PC-9 (cell line): ENCODE data around the gene GIMAP5. TPM values are rescaled to one million over a fixed set of nuclear protein-coding genes. Genes with fewer than 3 reads are reported as not detected.

Experiments
- BruUV-seq: library from RNA; stranded (reverse); fragments of 400-500 nt; replicated peaks from 2 replicates; lab custom pipeline; 2021; lab: Mats Ljungman, UMichigan
- CTCF ChIA-PET: fragments of 300-600 bp; sonication (Branson Sonifier 250); formaldehyde crosslinking; loops from one replicate; lab custom pipeline; 2022; ENCODE audit warnings: antibody characterized with exemption; lab: Charles Lee
- POLR2A ChIA-PET: fragments of 300-600 bp; sonication (Branson Sonifier 250); formaldehyde crosslinking; loops from one replicate; lab custom pipeline; 2022; ENCODE audit warnings: antibody characterized with exemption; ENCODE audit not compliant: unreplicated experiment; lab: Charles Lee
- DNase-seq, 2 experiments: peaks; one replicate each; pipeline versions ENCODE4 v3.0.0 to v3.0.0-alpha.2; 2015 to 2022; ENCODE audit warnings: mixed read lengths in 1 of 2
- H2AFZ ChIP-seq: fragments of 200-600 bp; sonication (generic); 2 replicates; pipeline ENCODE4 v1.8.1; 2017; ENCODE audit warnings: antibody characterized with exemption
- H3F3A ChIP-seq: fragments of 200-600 bp; sonication (generic); 2 replicates; pipeline ENCODE4 v1.8.1; 2017; ENCODE audit warnings: antibody characterized with exemption, mild to moderate bottlenecking, low read depth; ENCODE audit not compliant: insufficient read depth
- H3K27ac ChIP-seq: fragments of 200-600 bp; sonication (generic); 2 replicates; pipeline ENCODE4 v1.6.1; 2016; ENCODE audit warnings: mixed run types
- H3K27me3 ChIP-seq: fragments of 200-600 bp; sonication (generic); 2 replicates; pipeline ENCODE4 v1.6.1; 2016; ENCODE audit warnings: low read depth, mixed run types; ENCODE audit not compliant: insufficient read depth
- H3K36me3 ChIP-seq: fragments of 200-600 bp; sonication (generic); 2 replicates; pipeline ENCODE4 v1.6.1; 2016; ENCODE audit warnings: low read depth, mixed run types
- H3K4me1 ChIP-seq: fragments of 200-600 bp; sonication (generic); replicated peaks from 2 replicates; pipeline ENCODE4 v1.6.1; 2016; ENCODE audit warnings: mixed run types; ENCODE audit not compliant: insufficient read depth
- H3K4me2 ChIP-seq: fragments of 200-600 bp; sonication (generic); 2 replicates; pipeline ENCODE4 v1.6.1; 2017; ENCODE audit warnings: mixed run types
- H3K4me3 ChIP-seq: fragments of 200-600 bp; sonication (generic); 2 replicates; pipeline ENCODE4 v1.6.1; 2016; ENCODE audit warnings: mixed run types
- H3K79me2 ChIP-seq: fragments of 200-600 bp; sonication (generic); 2 replicates; pipeline ENCODE4 v1.6.1; 2017; ENCODE audit warnings: low read depth, mixed run types
- H3K9me2 ChIP-seq: fragments of 200-600 bp; sonication (generic); 2 replicates; pipeline ENCODE4 v1.8.1; 2017; ENCODE audit warnings: mild to moderate bottlenecking; ENCODE audit not compliant: insufficient read depth
- H3K9me3 ChIP-seq: fragments of 200-600 bp; sonication (generic); 2 replicates; pipeline ENCODE4 v1.8.1; 2016; ENCODE audit warnings: low read depth; ENCODE audit not compliant: insufficient read depth
- H4K20me1 ChIP-seq: fragments of 200-600 bp; sonication (generic); 2 replicates; pipeline ENCODE4 v1.8.1; 2017; ENCODE audit not compliant: insufficient read depth
- EZH2 ChIP-seq: fragments of 200-600 bp; sonication (generic); IDR thresholded peaks from 2 replicates; pipeline ENCODE4 v1.8.0; 2017; ENCODE audit warnings: antibody characterized with exemption, low read depth
- intact Hi-C: fragments of 100-400 bp; cut with micrococcal nuclease; formaldehyde crosslinking; loops from one replicate; pipeline ENCODE4 v1.10.0; 2022; ENCODE audit not compliant: unreplicated experiment
- total RNA-seq: library from RNA; stranded (reverse); gene quantifications from 2 replicates; pipeline ENCODE4 v1.2.3, GENCODE V29; 2021
- TF ChIP-seq, protein P1 (sequence below): fragments of 200-600 bp; sonication (generic); conservative IDR thresholded peaks from 2 replicates; pipeline ENCODE4 v1.6.1; 2017; ENCODE audit warnings: mixed run types, antibody characterized with exemption, mild to moderate bottlenecking, moderate library complexity

Gene GIMAP5
- total RNA-seq, 1 experiment from 2014 or later = not detected

DNA sequence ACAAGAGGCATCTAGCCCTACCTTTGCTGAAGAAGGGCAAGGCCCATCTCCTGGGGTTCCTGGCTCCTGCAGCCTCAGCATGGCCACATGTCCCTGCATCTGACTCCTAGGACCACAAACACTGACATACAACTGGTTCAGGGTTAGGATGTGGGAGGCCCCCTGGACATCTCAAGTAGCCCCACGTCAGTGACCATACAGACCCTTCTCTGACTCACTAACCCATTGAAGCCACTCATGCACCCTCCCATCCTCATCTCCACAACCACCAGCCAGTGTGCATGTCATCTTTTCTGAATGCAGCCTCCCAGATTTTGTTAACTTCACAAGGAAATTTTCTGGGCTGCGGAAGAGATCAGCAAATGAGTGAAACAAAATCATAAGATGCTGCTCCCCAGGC, 44.7 kb downstream of the GIMAP5 start:
- POLR2A ChIA-PET = no interaction called here
- intact Hi-C loops = loop anchor here (5.0 kb wide), 1 partner anchor 95 kb away; no protein-coding TSS in a partner anchor
- H3K9me2 ChIP-seq = no peaks in the 10 kb centered on the region
- H3F3A ChIP-seq = no peaks in the 10 kb centered on the region
- no peaks in the 10 kb centered on the region for H3K36me3 ChIP-seq
- no peaks in the 10 kb centered on the region for H3K79me2 ChIP-seq
- no peaks in the 10 kb centered on the region for H3K4me1 ChIP-seq
- no peak overlapping the region for H3K4me2 ChIP-seq
- CTCF ChIA-PET = no interaction called here
- no peaks in the 10 kb centered on the region for H3K9me3 ChIP-seq
- no peaks in the 10 kb centered on the region for H4K20me1 ChIP-seq
- no peak for DNase-seq
- H3K27ac ChIP-seq = no peak overlapping the region
- H3K27me3 ChIP-seq = peaks cover 56% of the 10 kb centered on the region
- no peak overlapping the region for H3K4me3 ChIP-seq
- H2AFZ ChIP-seq = no peak overlapping the region
- TF ChIP-seq, protein P1, sequence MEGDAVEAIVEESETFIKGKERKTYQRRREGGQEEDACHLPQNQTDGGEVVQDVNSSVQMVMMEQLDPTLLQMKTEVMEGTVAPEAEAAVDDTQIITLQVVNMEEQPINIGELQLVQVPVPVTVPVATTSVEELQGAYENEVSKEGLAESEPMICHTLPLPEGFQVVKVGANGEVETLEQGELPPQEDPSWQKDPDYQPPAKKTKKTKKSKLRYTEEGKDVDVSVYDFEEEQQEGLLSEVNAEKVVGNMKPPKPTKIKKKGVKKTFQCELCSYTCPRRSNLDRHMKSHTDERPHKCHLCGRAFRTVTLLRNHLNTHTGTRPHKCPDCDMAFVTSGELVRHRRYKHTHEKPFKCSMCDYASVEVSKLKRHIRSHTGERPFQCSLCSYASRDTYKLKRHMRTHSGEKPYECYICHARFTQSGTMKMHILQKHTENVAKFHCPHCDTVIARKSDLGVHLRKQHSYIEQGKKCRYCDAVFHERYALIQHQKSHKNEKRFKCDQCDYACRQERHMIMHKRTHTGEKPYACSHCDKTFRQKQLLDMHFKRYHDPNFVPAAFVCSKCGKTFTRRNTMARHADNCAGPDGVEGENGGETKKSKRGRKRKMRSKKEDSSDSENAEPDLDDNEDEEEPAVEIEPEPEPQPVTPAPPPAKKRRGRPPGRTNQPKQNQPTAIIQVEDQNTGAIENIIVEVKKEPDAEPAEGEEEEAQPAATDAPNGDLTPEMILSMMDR = no peak
- TF ChIP-seq EZH2 = no peak
- BruUV-seq = no TSS peak

DNA sequence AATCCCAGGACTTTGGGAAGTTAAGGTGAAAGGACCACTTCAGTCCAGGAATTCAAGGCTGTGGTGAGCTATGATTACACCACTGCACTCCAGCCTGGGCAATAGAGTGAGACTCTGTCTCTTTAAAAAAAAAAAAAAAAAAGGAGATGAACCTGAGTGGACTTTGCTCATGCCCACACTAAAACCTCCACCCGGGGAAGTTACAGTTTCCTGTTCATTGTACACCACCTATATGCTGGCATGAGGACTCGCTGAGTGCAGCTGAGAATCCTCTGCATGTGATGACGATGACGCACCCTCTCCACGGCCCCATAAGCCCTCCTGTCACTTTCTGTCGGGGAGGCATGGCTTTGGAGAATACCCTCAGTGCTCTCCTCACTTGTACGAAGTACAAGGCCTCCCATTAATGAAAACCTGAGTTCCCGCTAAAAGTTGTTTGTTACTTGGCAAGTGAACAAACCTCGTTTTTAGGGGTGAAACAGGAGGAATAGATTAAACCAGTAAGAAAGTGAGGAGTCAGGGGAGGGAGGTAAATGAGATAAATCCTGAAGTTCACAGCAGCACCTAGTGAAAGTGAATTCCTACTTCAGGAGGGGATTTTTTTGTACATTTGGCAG, 47.0 kb downstream of the GIMAP5 start:
- DNase-seq = no peak
- ChIA-PET POLR2A (no interaction called here), CTCF (interaction anchor here (0.6 kb wide), 1 partner anchor 240 kb away, joined by 14 read pairs; the partner anchor contains the start of gene ATG9B)
- Histone ChIP-seq H3F3A (no peaks in the 10 kb centered on the region), H3K9me3 (no peaks in the 10 kb centered on the region), H3K79me2 (no peaks in the 10 kb centered on the region), H3K27ac (no peak overlapping the region), H3K27me3 (peaks cover 76% of the 10 kb centered on the region), H4K20me1 (no peaks in the 10 kb centered on the region), H2AFZ (no peak overlapping the region), H3K9me2 (no peaks in the 10 kb centered on the region), H3K4me3 (no peak overlapping the region), H3K4me1 (no peaks in the 10 kb centered on the region), H3K4me2 (no peak overlapping the region), H3K36me3 (no peaks in the 10 kb centered on the region)
- no TSS peak for BruUV-seq
- TF ChIP-seq EZH2 = no peak
- TF ChIP-seq, protein P1 = no peak
- intact Hi-C loops = loop anchor here (5.0 kb wide), 1 partner anchor 93 kb away; no protein-coding TSS in a partner anchor

GRCh38 chr7:150784954-150785353, 47.7 kb downstream of the GIMAP5 start:
- Histone ChIP-seq H3K9me3 (no peaks in the 10 kb centered on the region), H3K79me2 (no peaks in the 10 kb centered on the region), H3K9me2 (no peaks in the 10 kb centered on the region), H3K4me2 (no peak overlapping the region), H3F3A (no peaks in the 10 kb centered on the region), H3K27ac (no peak overlapping the region), H3K4me1 (no peaks in the 10 kb centered on the region), H3K36me3 (no peaks in the 10 kb centered on the region), H2AFZ (no peak overlapping the region), H3K4me3 (no peak overlapping the region), H3K27me3 (peaks cover 83% of the 10 kb centered on the region), H4K20me1 (no peaks in the 10 kb centered on the region)
- no peak for DNase-seq
- CTCF ChIA-PET = no interaction called here
- POLR2A ChIA-PET = no interaction called here
- no TSS peak for BruUV-seq
- no peak for TF ChIP-seq EZH2
- TF ChIP-seq, protein P1 = no peak
- intact Hi-C loops = loop anchor here (5.0 kb wide), 1 partner anchor 92 kb away; no protein-coding TSS in a partner anchor
